Measurements from ENCODE around the gene CCSER2.

CCSER2 gene

GRCh38 chr10:84521013-84521412, 192.6 kb downstream of the CCSER2 start:
- no peak for TF ChIP-seq CTCF (IDR thresholded peaks at IDR 0.05; ENCODE audit: low read depth, low read length, missing control alignments)

GRCh38 chr10:84521468-84521867, 193.1 kb downstream of the CCSER2 start:
- H3K27me3 ChIP-seq (replicated peaks): no peaks in the 10 kb centered on the region
- no peak for DNase-seq
- H3K36me3 ChIP-seq (replicated peaks): no peaks in the 10 kb centered on the region
- H3K27ac ChIP-seq: no peak overlapping the region
- no peak for TF ChIP-seq CTCF (IDR thresholded peaks at IDR 0.05; ENCODE audit: low read depth, low read length, missing control alignments)
- H3K4me3 ChIP-seq (ENCODE audit: low read depth, low read length): no peak overlapping the region
- in situ Hi-C loops (cut with HindIII; ENCODE audit: low pct_ligation_motif_present, low sequenced_read_pairs): no loop called here

More at GRCh38 chr10:84521013-84521412, 192.6 kb downstream of the CCSER2 start:
- Histone ChIP-seq H3K27ac (no peak overlapping the region), H3K27me3 (replicated peaks) (no peaks in the 10 kb centered on the region), H3K36me3 (replicated peaks) (no peaks in the 10 kb centered on the region), H3K4me3 (ENCODE audit: low read depth, low read length) (no peak overlapping the region)
- no peak for DNase-seq
- in situ Hi-C loops (cut with HindIII; ENCODE audit: low pct_ligation_motif_present, low sequenced_read_pairs): no loop called here

- Histone ChIP-seq H3K27me3 (replicated peaks) (no peaks in the 10 kb centered on the region), H3K4me3 (ENCODE audit: low read depth, low read length) (no peak overlapping the region), H3K36me3 (replicated peaks) (no peaks in the 10 kb centered on the region), H3K27ac (no peak overlapping the region)
- no peak for DNase-seq
- peak; percentile 28 for TF ChIP-seq CTCF (IDR thresholded peaks at IDR 0.05; ENCODE audit: low read depth, low read length, missing control alignments)
- in situ Hi-C loops (cut with HindIII; ENCODE audit: low pct_ligation_motif_present, low sequenced_read_pairs): no loop called here
These were observed 194.4 kb downstream of the CCSER2 start for GRCh38 chr10:84522612-84523462.

GRCh38 chr10:84523526-84523925, 195.1 kb downstream of the CCSER2 start:
- no peak overlapping the region for H3K4me3 ChIP-seq (ENCODE audit: low read depth, low read length)
- no peaks in the 10 kb centered on the region for H3K27me3 ChIP-seq (replicated peaks)
- no peak for DNase-seq
- no peaks in the 10 kb centered on the region for H3K36me3 ChIP-seq (replicated peaks)
- in situ Hi-C loops (cut with HindIII; ENCODE audit: low pct_ligation_motif_present, low sequenced_read_pairs): no loop called here
- no peak overlapping the region for H3K27ac ChIP-seq
- no peak for TF ChIP-seq CTCF (IDR thresholded peaks at IDR 0.05; ENCODE audit: low read depth, low read length, missing control alignments)

- in situ Hi-C loops (cut with HindIII; ENCODE audit: low pct_ligation_motif_present, low sequenced_read_pairs): no loop called here
- H3K27ac ChIP-seq: no peak overlapping the region
- H3K4me3 ChIP-seq (ENCODE audit: low read depth, low read length): no peak overlapping the region
- no peak for DNase-seq
- H3K27me3 ChIP-seq (replicated peaks): no peaks in the 10 kb centered on the region
- TF ChIP-seq CTCF (IDR thresholded peaks at IDR 0.05; ENCODE audit: low read depth, low read length, missing control alignments): no peak
- H3K36me3 ChIP-seq (replicated peaks): no peaks in the 10 kb centered on the region
These were observed 196.0 kb downstream of the CCSER2 start for GRCh38 chr10:84524435-84524834.

Data from brain microvascular endothelial cell (primary cell).